Neural cell (in vitro differentiated cells): ENCODE data around the gene EFCAB8. TPM values are rescaled to one million over a fixed set of nuclear protein-coding genes. Genes with fewer than 3 reads are reported as not detected.

Experiments used
- H2AFZ ChIP-seq: fragments of 200-600, 300-800 bp; sonication (generic), shearing (Covaris generic); 2 replicates; pipeline ENCODE4 v1.6.0; 2014; ENCODE audit warnings: low read depth, mild to moderate bottlenecking, antibody characterized with exemption, low read length, moderate library complexity
- H3F3A ChIP-seq: fragments of 200-600 bp; shearing (Covaris generic); 2 replicates; pipeline ENCODE4 v1.6.1; 2016; ENCODE audit warnings: mild to moderate bottlenecking, moderate library complexity, mixed read lengths, antibody characterized with exemption, low read length; ENCODE audit not compliant: insufficient read depth, poor library complexity, severe bottlenecking
- H3K27ac ChIP-seq: fragments of 200-600, 300-800 bp; sonication (generic), shearing (Covaris generic); 2 replicates; pipeline ENCODE4 v1.5.1; 2014; ENCODE audit warnings: mild to moderate bottlenecking, low read length, moderate library complexity
- H3K27me3 ChIP-seq: fragments of 300-800, 200-600 bp; sonication (generic), shearing (Covaris generic); 2 replicates; pipeline ENCODE4 v1.6.0; 2014; ENCODE audit warnings: mild to moderate bottlenecking, low read depth, low read length, moderate library complexity; ENCODE audit not compliant: insufficient read depth
- H3K36me3 ChIP-seq: fragments of 300-800, 200-600 bp; sonication (generic), shearing (Covaris generic); 2 replicates; pipeline ENCODE4 v1.5.1; 2014; ENCODE audit warnings: mild to moderate bottlenecking, antibody characterized with exemption, low read length, moderate library complexity; ENCODE audit not compliant: insufficient read depth
- H3K4me2 ChIP-seq: fragments of 300-800, 200-600 bp; sonication (generic), shearing (Covaris generic); 2 replicates; pipeline ENCODE4 v1.6.0; 2014; ENCODE audit warnings: mild to moderate bottlenecking, low read length
- H3K4me3 ChIP-seq: fragments of 300-800, 200-600 bp; sonication (generic), shearing (Covaris generic); 2 replicates; pipeline ENCODE4 v1.5.1; 2014; ENCODE audit warnings: mild to moderate bottlenecking, low read length, moderate library complexity
- H3K79me2 ChIP-seq: fragments of 200-600 bp; shearing (Covaris generic); replicated peaks from 2 replicates; pipeline ENCODE4 v1.6.0; 2014; ENCODE audit warnings: mild to moderate bottlenecking, low read length, moderate library complexity; ENCODE audit not compliant: insufficient read depth
- H3K9ac ChIP-seq: fragments of 300-800, 200-600 bp; sonication (generic), shearing (Covaris generic); 2 replicates; pipeline ENCODE4 v1.6.1; 2016; ENCODE audit warnings: mild to moderate bottlenecking, low read length, mixed read lengths
- H3K9me2 ChIP-seq: fragments of 200-600 bp; shearing (Covaris generic); 2 replicates; pipeline ENCODE4 v1.6.1; 2016; ENCODE audit warnings: mild to moderate bottlenecking, low read length, mixed read lengths; ENCODE audit not compliant: insufficient read depth
- H3K9me3 ChIP-seq: fragments of 200-600, 300-800 bp; sonication (generic), shearing (Covaris generic); 2 replicates; pipeline ENCODE4 v1.6.1; 2016; ENCODE audit warnings: mild to moderate bottlenecking, mixed run types, low read length, moderate library complexity, mixed read lengths
- H4K20me1 ChIP-seq: fragments of 200-600 bp; shearing (Covaris generic); 2 replicates; pipeline ENCODE4 v1.6.1; 2016; ENCODE audit warnings: mild to moderate bottlenecking, mixed run types; ENCODE audit not compliant: insufficient read depth
- CTCF ChIP-seq: fragments of 450-650 bp; IDR thresholded peaks from 2 replicates; pipeline ENCODE4 v1.5.1; 2014; ENCODE audit warnings: antibody characterized with exemption, mild to moderate bottlenecking, moderate library complexity; ENCODE audit not compliant: poor library complexity, severe bottlenecking
- EP300 ChIP-seq: fragments of 450-650 bp; conservative IDR thresholded peaks from 2 replicates; pipeline ENCODE4 v1.6.1; 2014; ENCODE audit warnings: antibody characterized with exemption, mild to moderate bottlenecking, moderate library complexity; ENCODE audit not compliant: poor library complexity, severe bottlenecking
- EZH2 ChIP-seq: fragments of 200-600, 300-800 bp; shearing (Covaris generic), sonication (generic); IDR thresholded peaks from 2 replicates; pipeline ENCODE4 v1.6.1; 2014; ENCODE audit warnings: antibody characterized with exemption, low read length, borderline replicate concordance, mild to moderate bottlenecking; ENCODE audit not compliant: insufficient read depth, poor library complexity, severe bottlenecking
- MXI1 ChIP-seq: fragments of 450-650 bp; conservative IDR thresholded peaks from 2 replicates; pipeline ENCODE4 v1.6.1; 2014; ENCODE audit warnings: antibody characterized with exemption, mild to moderate bottlenecking; ENCODE audit not compliant: poor library complexity, severe bottlenecking
- POLR2AphosphoS5 ChIP-seq: IDR thresholded peaks from 2 replicates; pipeline ENCODE4 v1.6.1; 2012
- RAD21 ChIP-seq: fragments of 450-650 bp; conservative IDR thresholded peaks from 2 replicates; pipeline ENCODE4 v1.6.1; 2014; ENCODE audit warnings: antibody characterized with exemption, mild to moderate bottlenecking, moderate library complexity
- REST ChIP-seq: IDR thresholded peaks from 2 replicates; pipeline ENCODE4 v1.6.1; 2012; ENCODE audit warnings: borderline replicate concordance
- SMC3 ChIP-seq: fragments of 450-650 bp; conservative IDR thresholded peaks from 2 replicates; pipeline ENCODE4 v1.6.1; 2014; ENCODE audit warnings: antibody characterized with exemption, mild to moderate bottlenecking, moderate library complexity; ENCODE audit not compliant: poor library complexity
- TAF1 ChIP-seq: IDR thresholded peaks from 2 replicates; pipeline ENCODE4 v1.6.1; 2012; ENCODE audit warnings: low read depth
- polyA plus RNA-seq: library from polyadenylated mRNA; depleted of rRNA; stranded (reverse); fragments of >200 nt; gene quantifications from 2 replicates; pipeline ENCODE4 v1.2.3, GENCODE V29; 2014

Gene EFCAB8
- polyA plus RNA-seq, 1 donor from 2014 or later, result not detected

GRCh38 chr20:32888636-32889035, 29.9 kb downstream of the EFCAB8 start:
- Histone ChIP-seq H3K79me2 (no peaks in the 10 kb centered on the region), H3K36me3 (no peaks in the 10 kb centered on the region), H3K4me3 (no peak overlapping the region), H3K9me3 (no peaks in the 10 kb centered on the region), H2AFZ (no peak overlapping the region), H4K20me1 (no peaks in the 10 kb centered on the region), H3K9ac (no peak overlapping the region), H3K27me3 (no peaks in the 10 kb centered on the region), H3K9me2 (no peaks in the 10 kb centered on the region), H3F3A (no peaks in the 10 kb centered on the region), H3K4me2 (no peak overlapping the region), H3K27ac (no peak overlapping the region)
- TF ChIP-seq CTCF (no peak), EP300 (no peak), TAF1 (no peak), EZH2 (no peak), SMC3 (no peak), REST (no peak), POLR2AphosphoS5 (no peak), RAD21 (no peak), MXI1 (no peak)

- H4K20me1 ChIP-seq, result no peaks in the 10 kb centered on the region
- no peak overlapping the region for H2AFZ ChIP-seq
- H3K27me3 ChIP-seq, result no peaks in the 10 kb centered on the region
- no peak overlapping the region for H3K4me3 ChIP-seq
- H3K9me2 ChIP-seq, result no peaks in the 10 kb centered on the region
- no peak for TF ChIP-seq SMC3
- TF ChIP-seq REST, result no peak
- no peak for TF ChIP-seq EP300
- TF ChIP-seq POLR2AphosphoS5, result no peak
- TF ChIP-seq RAD21, result no peak
- TF ChIP-seq CTCF, result no peak
- TF ChIP-seq MXI1, result no peak
- TF ChIP-seq EZH2, result no peak
- no peak for TF ChIP-seq TAF1
- no peaks in the 10 kb centered on the region for H3K79me2 ChIP-seq
- H3K36me3 ChIP-seq, result no peaks in the 10 kb centered on the region
- no peak overlapping the region for H3K27ac ChIP-seq
- no peaks in the 10 kb centered on the region for H3F3A ChIP-seq
- no peak overlapping the region for H3K4me2 ChIP-seq
- no peaks in the 10 kb centered on the region for H3K9me3 ChIP-seq
- no peak overlapping the region for H3K9ac ChIP-seq
Observed at GRCh38 chr20:32889281-32889680, 30.6 kb downstream of the EFCAB8 start.
